ENCODE measurements around the gene UHRF2.

- TF ChIP-seq CTCF (IDR thresholded peaks at IDR 0.05): no peak
- no peak for TF ChIP-seq TEAD1 (CRISPR knock-in tag; IDR thresholded peaks at IDR 0.05)
- TF ChIP-seq JAZF1 (CRISPR knock-in tag; IDR thresholded peaks at IDR 0.05): no peak
- no peak for TF ChIP-seq E2F1 (CRISPR knock-in tag; IDR thresholded peaks at IDR 0.05)
Measured at GRCh38 chr9:6484210-6484609, 71.2 kb downstream of the UHRF2 start.
